DND-41 (cell line): Measurements from ENCODE around the gene MCTP2.

Experiments used
- ATAC-seq: fragments of 200-7000 bp; cut with Tn5 transposase; 3 replicates; pipeline ENCODE4 v1.9.1; 2021; ENCODE audit warnings: low read depth; ENCODE audit not compliant: insufficient read depth
- DNase-seq: peaks from one replicate; pipeline ENCODE4 v3.0.0-alpha.2; 2020
- H2AFZ ChIP-seq: 2 replicates; pipeline ENCODE4 v1.6.0; 2012; ENCODE audit warnings: low read depth, low read length
- H3K27ac ChIP-seq: 2 replicates; pipeline ENCODE4 v1.5.1; 2012; ENCODE audit warnings: low read length, inconsistent platforms
- H3K27me3 ChIP-seq: fragments of 200-600 bp; sonication (generic); 2 replicates; pipeline ENCODE4 v1.6.0; 2012; ENCODE audit warnings: low read length, mild to moderate bottlenecking, inconsistent platforms; ENCODE audit not compliant: insufficient read depth, poor library complexity
- H3K36me3 ChIP-seq: 2 replicates; pipeline ENCODE4 v1.5.1; 2012; ENCODE audit warnings: low read length, inconsistent platforms; ENCODE audit not compliant: insufficient read depth
- H3K4me1 ChIP-seq: 2 replicates; pipeline ENCODE4 v1.5.1; 2012; ENCODE audit warnings: mild to moderate bottlenecking, low read length; ENCODE audit not compliant: insufficient read depth
- H3K4me2 ChIP-seq: 2 replicates; pipeline ENCODE4 v1.6.0; 2012; ENCODE audit warnings: mild to moderate bottlenecking, moderate library complexity, low read length, inconsistent platforms; ENCODE audit not compliant: insufficient read depth
- H3K4me3 ChIP-seq, 2 experiments: fragments of 200-600 bp in 1 of 2; shearing (Covaris generic) in 1 of 2; 2 replicates each; pipeline ENCODE4 v1.5.1; 2012 to 2016; ENCODE audit warnings: inconsistent platforms in 2 of 2, low read length in 2 of 2, mild to moderate bottlenecking in 2 of 2, low read depth in 1 of 2, moderate library complexity in 1 of 2
- H3K79me2 ChIP-seq: 2 replicates; pipeline ENCODE4 v1.6.0; 2012; ENCODE audit warnings: low read length, inconsistent platforms; ENCODE audit not compliant: insufficient read depth
- H3K9ac ChIP-seq: 2 replicates; pipeline ENCODE4 v1.6.0; 2012; ENCODE audit warnings: low read depth, mild to moderate bottlenecking, inconsistent platforms, low read length, moderate library complexity
- H3K9me3 ChIP-seq: 2 replicates; pipeline ENCODE4 v1.5.1; 2012; ENCODE audit warnings: low read length, moderate library complexity, mild to moderate bottlenecking, inconsistent platforms; ENCODE audit not compliant: insufficient read depth, severe bottlenecking
- H4K20me1 ChIP-seq: 2 replicates; pipeline ENCODE4 v1.6.0; 2012; ENCODE audit warnings: low read length; ENCODE audit not compliant: insufficient read depth
- CTCF ChIP-seq: IDR thresholded peaks from 2 replicates; pipeline ENCODE4 v1.5.1; 2012; ENCODE audit warnings: borderline replicate concordance, low read length, moderate library complexity, mild to moderate bottlenecking; ENCODE audit not compliant: poor library complexity, severe bottlenecking; ENCODE audit errors: extremely low read depth
- EZH2 ChIP-seq: IDR thresholded peaks from 3 replicates; pipeline ENCODE4 v1.6.1; 2012; ENCODE audit warnings: borderline replicate concordance, low read depth, mild to moderate bottlenecking, moderate library complexity, low read length, inconsistent platforms; ENCODE audit not compliant: severe bottlenecking

Gene MCTP2

GRCh38 chr15:94231723-94232468 is 535 bp downstream of the MCTP2 start:
- Histone ChIP-seq H2AFZ (peak overlapping the region; percentile 79), H3K36me3 (no peaks in the 10 kb centered on the region), H3K4me2 (peak overlapping the region; percentile 78), H3K27me3 (no peaks in the 10 kb centered on the region), H3K79me2 (peaks cover 16% of the 10 kb centered on the region), H3K27ac (peak overlapping the region; percentile 56), H3K9ac (peak overlapping the region; percentile 65), H3K4me1 (peaks cover 33% of the 10 kb centered on the region), H4K20me1 (no peaks in the 10 kb centered on the region), H3K4me3 (peak overlapping the region; percentile 31 to 76; a peak in 3 of 4 replicates), H3K9me3 (no peaks in the 10 kb centered on the region)
- no peak for ATAC-seq
- TF ChIP-seq CTCF (no peak), EZH2 (no peak)
- no peak for DNase-seq

GRCh38 chr15:94233441-94233840 is 2.1 kb downstream of the MCTP2 start:
- H3K9ac ChIP-seq: no peak overlapping the region; the same call in 1 of the 2 replicates
- no peaks in the 10 kb centered on the region for H4K20me1 ChIP-seq
- peaks cover 33% of the 10 kb centered on the region for H3K4me1 ChIP-seq
- no peaks in the 10 kb centered on the region for H3K27me3 ChIP-seq
- ATAC-seq (no peak), DNase-seq (no peak)
- no peaks in the 10 kb centered on the region for H3K36me3 ChIP-seq
- H3K4me2 ChIP-seq: no peak overlapping the region
- peaks cover 16% of the 10 kb centered on the region for H3K79me2 ChIP-seq
- no peak overlapping the region for H2AFZ ChIP-seq
- no peaks in the 10 kb centered on the region for H3K9me3 ChIP-seq
- TF ChIP-seq CTCF: no peak
- no peak for TF ChIP-seq EZH2
- H3K4me3 ChIP-seq: no peak overlapping the region
- H3K27ac ChIP-seq: no peak overlapping the region

- Histone ChIP-seq H3K27ac (no peak overlapping the region), H3K79me2 (peaks cover 16% of the 10 kb centered on the region), H3K4me2 (no peak overlapping the region; the same call in 1 of the 2 replicates), H2AFZ (no peak overlapping the region), H3K9ac (no peak overlapping the region), H4K20me1 (no peaks in the 10 kb centered on the region), H3K9me3 (no peaks in the 10 kb centered on the region), H3K4me1 (peaks cover 33% of the 10 kb centered on the region), H3K27me3 (no peaks in the 10 kb centered on the region), H3K4me3 (no peak overlapping the region), H3K36me3 (no peaks in the 10 kb centered on the region)
- no peak for DNase-seq
- TF ChIP-seq EZH2: no peak
- no peak for TF ChIP-seq CTCF
- ATAC-seq: no peak
These were observed 2.9 kb downstream of the MCTP2 start for GRCh38 chr15:94234300-94234699.
